ENCODE measurements around the gene PGAP6. TPM values are rescaled to one million over a fixed set of nuclear protein-coding genes. Genes with fewer than 3 reads are reported as not detected.

PGAP6 gene
- total and polyA plus RNA-seq, 2 of the 8 experiments (the other 6 are each of a cell fraction or from before 2014, with no cell fraction given), result 86.8 to 364 TPM

DNA sequence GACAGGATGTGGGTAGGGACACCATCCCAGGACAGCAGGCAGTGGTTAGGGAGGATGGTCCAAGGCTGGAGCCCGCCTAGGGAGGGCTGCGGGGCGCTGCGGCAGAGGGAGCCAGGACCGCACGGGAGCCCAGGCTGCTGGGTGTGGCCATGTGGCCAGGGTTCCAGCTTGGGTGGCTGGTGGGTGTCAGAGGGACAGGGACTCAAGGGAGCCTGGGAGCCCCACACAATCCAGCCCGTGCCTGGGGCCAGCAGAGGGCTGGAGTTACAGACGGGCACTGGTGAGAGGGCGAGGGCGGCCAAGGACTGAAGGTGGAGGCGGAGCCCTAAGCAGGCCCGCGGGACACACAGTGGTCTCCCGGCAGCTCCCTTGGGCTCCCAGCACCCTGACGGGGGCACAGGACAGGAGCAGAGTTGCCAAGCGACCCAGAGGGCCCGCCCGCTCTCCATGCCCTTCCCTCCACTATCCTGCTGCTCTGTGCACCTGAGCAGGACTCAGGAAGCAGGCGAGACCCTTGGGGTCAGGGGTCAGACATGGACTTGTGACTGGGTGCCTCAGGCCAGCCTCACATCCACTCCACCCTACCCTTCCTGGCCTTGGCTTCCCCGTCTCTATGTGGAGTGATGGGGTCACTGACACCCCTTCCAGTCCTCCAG is 18.5 kb downstream of the PGAP6 start:
- Histone ChIP-seq H3K79me1 (ENCODE audit: low read depth, low read length) (no peaks in the 10 kb centered on the region), H2BK15ac (ENCODE audit: low read length) (no peak overlapping the region; the same call in 1 of the 2 replicates), H2AK5ac (ENCODE audit: low read depth, low read length) (no peak overlapping the region), H3K9ac (replicated peaks in 1 of 4; ENCODE audit: extremely low read depth in 1 of 4, low read depth in 3 of 4, low read length in 3 of 4) (peak overlapping the region in 1 of 4 experiments; percentile 1; a peak in 1 of 7 replicates), H2BK20ac (ENCODE audit: low read length) (no peak overlapping the region), H3K4ac (replicated peaks; ENCODE audit: insufficient read length, low read depth, low read length) (no peak overlapping the region), H3K36me3 (ENCODE audit: control insufficient read depth in 2 of 4, insufficient read depth in 4 of 4, low read length in 3 of 4) (peaks cover 2 to 11% (median 10%) of the 10 kb centered on the region in 4 experiments; a peak in 5 of 8 replicates), H2BK120ac (replicated peaks; ENCODE audit: low read depth, low read length) (no peak overlapping the region), H3K14ac (ENCODE audit: insufficient read length) (no peak overlapping the region), H3K27ac (ENCODE audit: low read depth, low read length) (no peak overlapping the region), H4K20me1 (replicated peaks in 1 of 2; ENCODE audit: control insufficient read depth in 1 of 2, insufficient read depth in 2 of 2, low read length in 2 of 2) (peaks cover 0 to 3% of the 10 kb centered on the region in 2 experiments), H3K4me3 (ENCODE audit: extremely low read depth in 1 of 4, insufficient read depth in 2 of 4, low read depth in 3 of 4, low read length in 4 of 4) (no peak overlapping the region), H3K56ac (replicated peaks; ENCODE audit: insufficient read length, low read depth, low read length) (no peak overlapping the region), H2AFZ (ENCODE audit: low read length) (no peak overlapping the region), H3K4me1 (replicated peaks in 1 of 4; ENCODE audit: control insufficient read depth in 3 of 4, insufficient read depth in 4 of 4, low read length in 3 of 4) (no peaks in the 10 kb centered on the region; a peak in 2 of 7 replicates), H2BK12ac (ENCODE audit: low read depth, low read length) (no peak overlapping the region), H3K23me2 (ENCODE audit: low read depth, low read length) (no peaks in the 10 kb centered on the region), H4K5ac (ENCODE audit: insufficient read length, low read depth, low read length) (no peak overlapping the region), H3K23ac (ENCODE audit: insufficient read length) (no peak overlapping the region), H3K4me2 (ENCODE audit: insufficient read depth in 1 of 2, low read depth in 2 of 2, low read length in 2 of 2) (no peak overlapping the region), H3K27me3 (replicated peaks in 1 of 4; ENCODE audit: control insufficient read depth in 3 of 4, extremely low read depth in 1 of 4, insufficient read depth in 3 of 4, low read length in 3 of 4) (no peaks in the 10 kb centered on the region), H3K79me2 (ENCODE audit: control insufficient read depth in 1 of 2, insufficient read depth in 2 of 2, low read length in 2 of 2) (no peaks in the 10 kb centered on the region), H2BK5ac (ENCODE audit: low read depth, low read length) (no peak overlapping the region; the same call in 1 of the 2 replicates), H4K8ac (ENCODE audit: extremely low read depth, insufficient read depth, low read length) (no peak overlapping the region; the same call in 1 of the 2 replicates), H4K91ac (replicated peaks; ENCODE audit: insufficient read length, low read length) (no peak overlapping the region), H3K18ac (ENCODE audit: extremely low read depth, low read length) (no peak overlapping the region), H3K9me3 (ENCODE audit: insufficient read depth in 2 of 2, low read depth in 1 of 2, low read length in 1 of 2) (no peaks in the 10 kb centered on the region)
- POLR2A ChIA-PET (ENCODE audit: partially characterized antibody), result interaction anchor here (1.3 to 2.4 kb wide), 5 partner anchors 9 to 135 kb away, joined by 3 to 7 read pairs (median 5); partner anchors contain the start of gene AXIN1
- FAIRE-seq (no peak), DNase-seq (ENCODE audit: low read depth in 1 of 2, low spot score in 2 of 2) (no peak)
- TF ChIP-seq CHD2 (IDR thresholded peaks at IDR 0.05; ENCODE audit: low read length) (no peak), SIRT6 (IDR thresholded peaks at IDR 0.05; ENCODE audit: low read length) (no peak), SAP30 (IDR thresholded peaks at IDR 0.05; ENCODE audit: insufficient read depth, insufficient replicate concordance, low read length) (no peak)
- 86% methylated on average over 20 of the region's 20 CpGs; no CpG with 5 or more reads in 1 of the 2 experiments for WGBS, 2 experiments (ENCODE audit: extremely low coverage in 1 of 2, insufficient coverage in 1 of 2, insufficient read length in 1 of 2, insufficient replicate concordance in 2 of 2, low coverage in 1 of 2, low lambda C conversion rate in 2 of 2, missing lambda C conversion rate in 1 of 2)
- CTCF ChIA-PET (ENCODE audit: partially characterized antibody), result interaction anchor here (1.2 to 2.7 kb wide), 17 partner anchors 16 to 298 kb away, joined by 3 to 15 read pairs (median 6); partner anchors contain the start of gene ARHGDIG

Measured in H1 (cell line).